SK-N-MC (cell line): ENCODE results near the gene ASH1L.

ENCODE experiments used
- EZH2 ChIP-seq: fragments of 200-600 bp; sonication (generic); IDR thresholded peaks from one replicate; pipeline ENCODE4 v1.6.1; 2017; ENCODE audit warnings: antibody characterized with exemption
- FOXP2 ChIP-seq: optimal IDR thresholded peaks from 2 replicates; pipeline ENCODE3; 2011; ENCODE audit warnings: mild to moderate bottlenecking, moderate library complexity; ENCODE audit not compliant: insufficient read depth; ENCODE audit errors: extremely low read length, control extremely low read depth
- POLR2AphosphoS5 ChIP-seq: IDR thresholded peaks from 2 replicates; pipeline ENCODE4 v1.6.1; 2012; ENCODE audit warnings: mild to moderate bottlenecking, low read depth, low read length, borderline replicate concordance

GRCh38 chr1:155569988-155570592 lies 7.5 kb upstream of the ASH1L start:
- TF ChIP-seq POLR2AphosphoS5 (no peak), EZH2 (no peak), FOXP2 (no peak)
